GM23248 (cell line): ENCODE results near the gene FRYL.

Source experiments
- EZH2 ChIP-seq: fragments of 200-600 bp; sonication (generic); IDR thresholded peaks from 2 replicates; pipeline ENCODE4 v1.6.1; 2018; ENCODE audit warnings: antibody characterized with exemption, mild to moderate bottlenecking; ENCODE audit not compliant: insufficient read depth, poor library complexity, severe bottlenecking
- EZH2phosphoT487 ChIP-seq: fragments of 200-600 bp; sonication (generic); IDR thresholded peaks from 2 replicates; pipeline ENCODE4 v1.6.1; 2018; ENCODE audit warnings: antibody characterized with exemption, moderate library complexity, mild to moderate bottlenecking, low read depth; ENCODE audit not compliant: insufficient read depth

GRCh38 chr4:48554606-48555005 is 225.5 kb downstream of the FRYL start:
- TF ChIP-seq EZH2 (no peak), EZH2phosphoT487 (no peak)
